M059J (cell line): ENCODE results near the gene DDTL. TPM values are rescaled to one million over a fixed set of nuclear protein-coding genes. Genes with fewer than 3 reads are reported as not detected.
"Not testable (repeated sequence)": the region's sequence is repeated elsewhere in the genome, so short reads cannot be mapped to it uniquely, and the experiment has no call there.

ENCODE experiments used
- DNase-seq: peaks from one replicate; pipeline ENCODE4 v3.0.0-alpha.2; 2012; ENCODE audit warnings: low read depth
- total RNA-seq: library from RNA; depleted of rRNA; stranded (reverse); fragments of >200 nt; shearing (Covaris generic); gene quantifications from 2 replicates; pipeline ENCODE4 v1.2.3, GENCODE V29; 2014; rRNA removed

Gene DDTL
- total RNA-seq = 3.7 and 4.1 TPM in 2 replicates

GRCh38 chr22:23966568-23966967 is at the start of gene DDTL:
Gene DDTL (plus strand): TSS chr22:23966888. CDS start chr22:23966915, 27 bp downstream.
- not testable (repeated sequence) for DNase-seq

GRCh38 chr22:23920267-23920611 is 46.4 kb upstream of the DDTL start:
- not testable (repeated sequence) for DNase-seq

GRCh38 chr22:23921586-23922201 is 45.0 kb upstream of the DDTL start:
- peak; percentile 61 for DNase-seq

GRCh38 chr22:23922921-23923320 is 43.8 kb upstream of the DDTL start:
- DNase-seq = no peak

GRCh38 chr22:23925020-23925606 is 41.6 kb upstream of the DDTL start:
- DNase-seq = no peak

GRCh38 chr22:23926561-23926960 is 40.1 kb upstream of the DDTL start:
- no peak for DNase-seq

GRCh38 chr22:23938328-23939016 is 28.2 kb upstream of the DDTL start:
- no peak for DNase-seq

GRCh38 chr22:23939017-23939357 is 27.7 kb upstream of the DDTL start:
- no peak for DNase-seq

GRCh38 chr22:23940166-23940565 is 26.5 kb upstream of the DDTL start:
- DNase-seq = not testable (repeated sequence)

- not testable (repeated sequence) for DNase-seq
Measured at GRCh38 chr22:23947391-23947790, 19.3 kb upstream of the DDTL start.

GRCh38 chr22:23949764-23950163 is 16.9 kb upstream of the DDTL start:
- DNase-seq = not testable (repeated sequence)

GRCh38 chr22:23951383-23951782 is 15.3 kb upstream of the DDTL start:
- DNase-seq = not testable (repeated sequence)

- not testable (repeated sequence) for DNase-seq
Measured at GRCh38 chr22:23952794-23953405, 13.8 kb upstream of the DDTL start.

- DNase-seq = not testable (repeated sequence)
Measured at GRCh38 chr22:23953485-23953884, 13.2 kb upstream of the DDTL start.

GRCh38 chr22:23954193-23954990 is 12.3 kb upstream of the DDTL start:
- not testable (repeated sequence) for DNase-seq

GRCh38 chr22:23954991-23955305 is 11.7 kb upstream of the DDTL start:
- DNase-seq = not testable (repeated sequence)

GRCh38 chr22:23955886-23956285 is 10.8 kb upstream of the DDTL start:
- DNase-seq = not testable (repeated sequence)

- DNase-seq = peak; percentile 54
Measured at GRCh38 chr22:23956301-23956900, 10.3 kb upstream of the DDTL start.

- not testable (repeated sequence) for DNase-seq
Measured at GRCh38 chr22:23961084-23961771, 5.5 kb upstream of the DDTL start, which contains the start of gene GSTT2B. Gene GSTT2B (minus strand): TSS chr22:23961195. CDS start chr22:23961131, 64 bp downstream.

- DNase-seq = not testable (repeated sequence)
Measured at GRCh38 chr22:23966094-23966493, 594 bp upstream of the DDTL start.

GRCh38 chr22:23969071-23969470 is 2.4 kb downstream of the DDTL start:
- DNase-seq = no peak
